ENCODE data around the gene ZBTB3. TPM values are rescaled to one million over a fixed set of nuclear protein-coding genes. Genes with fewer than 3 reads are reported as not detected.
A peak's percentile ranks its signal among the peaks of the same experiment; 100 is the strongest.

ZBTB3 gene
- polyA plus RNA-seq, 1 donor from 2014 or later: 8.5 TPM

DNA sequence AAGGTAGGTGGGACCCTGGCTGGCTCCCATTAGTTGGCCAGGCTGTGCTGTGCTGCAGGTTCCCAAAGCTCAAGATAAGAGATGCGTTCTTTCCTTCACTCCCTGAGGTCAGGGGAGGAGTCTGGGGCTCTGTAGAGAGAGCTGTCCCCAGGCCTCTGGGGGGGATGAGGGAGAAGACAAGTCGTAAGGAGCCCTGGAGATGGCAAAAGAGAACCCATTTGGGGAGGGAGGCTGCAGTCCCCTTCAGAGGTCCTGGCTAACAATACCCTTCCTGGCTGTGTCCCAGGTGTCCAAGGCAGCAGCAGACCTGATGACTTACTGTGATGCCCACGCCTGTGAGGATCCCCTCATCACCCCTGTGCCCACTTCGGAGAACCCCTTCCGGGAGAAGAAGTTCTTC is 45.6 kb downstream of the ZBTB3 start:
- peak overlapping the region; percentile 99 for H3K9ac ChIP-seq (ENCODE audit: low read length)
- no peak for TF ChIP-seq EZH2 (IDR thresholded peaks at IDR 0.05; ENCODE audit: borderline replicate concordance, insufficient read depth, low read length, poor library complexity, severe bottlenecking)
- TF ChIP-seq, protein P1, sequence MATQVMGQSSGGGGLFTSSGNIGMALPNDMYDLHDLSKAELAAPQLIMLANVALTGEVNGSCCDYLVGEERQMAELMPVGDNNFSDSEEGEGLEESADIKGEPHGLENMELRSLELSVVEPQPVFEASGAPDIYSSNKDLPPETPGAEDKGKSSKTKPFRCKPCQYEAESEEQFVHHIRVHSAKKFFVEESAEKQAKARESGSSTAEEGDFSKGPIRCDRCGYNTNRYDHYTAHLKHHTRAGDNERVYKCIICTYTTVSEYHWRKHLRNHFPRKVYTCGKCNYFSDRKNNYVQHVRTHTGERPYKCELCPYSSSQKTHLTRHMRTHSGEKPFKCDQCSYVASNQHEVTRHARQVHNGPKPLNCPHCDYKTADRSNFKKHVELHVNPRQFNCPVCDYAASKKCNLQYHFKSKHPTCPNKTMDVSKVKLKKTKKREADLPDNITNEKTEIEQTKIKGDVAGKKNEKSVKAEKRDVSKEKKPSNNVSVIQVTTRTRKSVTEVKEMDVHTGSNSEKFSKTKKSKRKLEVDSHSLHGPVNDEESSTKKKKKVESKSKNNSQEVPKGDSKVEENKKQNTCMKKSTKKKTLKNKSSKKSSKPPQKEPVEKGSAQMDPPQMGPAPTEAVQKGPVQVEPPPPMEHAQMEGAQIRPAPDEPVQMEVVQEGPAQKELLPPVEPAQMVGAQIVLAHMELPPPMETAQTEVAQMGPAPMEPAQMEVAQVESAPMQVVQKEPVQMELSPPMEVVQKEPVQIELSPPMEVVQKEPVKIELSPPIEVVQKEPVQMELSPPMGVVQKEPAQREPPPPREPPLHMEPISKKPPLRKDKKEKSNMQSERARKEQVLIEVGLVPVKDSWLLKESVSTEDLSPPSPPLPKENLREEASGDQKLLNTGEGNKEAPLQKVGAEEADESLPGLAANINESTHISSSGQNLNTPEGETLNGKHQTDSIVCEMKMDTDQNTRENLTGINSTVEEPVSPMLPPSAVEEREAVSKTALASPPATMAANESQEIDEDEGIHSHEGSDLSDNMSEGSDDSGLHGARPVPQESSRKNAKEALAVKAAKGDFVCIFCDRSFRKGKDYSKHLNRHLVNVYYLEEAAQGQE (IDR thresholded peaks at IDR 0.05; ENCODE audit: borderline replicate concordance): peak; percentile 4

DNA sequence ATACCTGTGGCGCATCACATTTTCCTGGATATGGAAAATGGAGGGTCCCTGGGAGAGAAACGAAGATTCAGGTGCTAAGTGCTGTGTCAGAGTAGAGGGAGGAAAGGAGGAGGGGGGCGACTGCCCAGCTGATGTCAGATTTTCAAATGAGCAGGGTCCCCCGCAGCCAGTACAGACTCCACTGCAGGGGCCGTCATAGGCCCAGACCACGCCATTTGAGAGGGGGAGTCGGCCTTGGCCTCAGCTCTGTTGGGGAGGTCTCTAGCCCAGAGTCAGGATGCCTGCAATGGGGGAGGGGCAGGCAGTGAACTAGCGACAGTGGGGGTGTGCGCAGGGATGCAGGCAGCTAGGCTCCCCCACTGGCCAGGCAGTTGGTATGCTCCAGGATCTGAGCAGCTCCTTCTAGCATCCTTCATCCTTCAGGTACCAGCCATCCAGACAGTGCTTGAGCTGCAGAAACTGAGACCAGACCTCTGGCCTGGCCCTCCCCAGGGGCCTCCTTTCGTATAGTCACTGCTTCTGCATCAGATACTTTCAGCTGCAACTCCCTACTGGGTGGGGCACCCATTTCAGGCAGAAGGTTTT is 46.6 kb downstream of the ZBTB3 start, which contains the start of the genes BSCL2 and GNG3:
BSCL2 (minus strand) TSS at position 148 of the 585 bp plus-strand sequence. CDS start 229 bp downstream, outside the sequence.
GNG3 (plus strand) TSS at position 400 of the 585 bp plus-strand sequence. CDS start 620 bp downstream, outside the sequence.
- peak; percentile 73 for TF ChIP-seq TAF1 (IDR thresholded peaks at IDR 0.05; ENCODE audit: low read depth)
- TF ChIP-seq RAD21 (conservative IDR thresholded peaks at IDR 0.05): peak; percentile 49
- no peak for TF ChIP-seq EZH2 (IDR thresholded peaks at IDR 0.05; ENCODE audit: borderline replicate concordance, insufficient read depth, low read length, poor library complexity, severe bottlenecking)
- peak; percentile 90 for TF ChIP-seq POLR2AphosphoS5 (IDR thresholded peaks at IDR 0.05)
- TF ChIP-seq EP300 (conservative IDR thresholded peaks at IDR 0.05; ENCODE audit: poor library complexity, severe bottlenecking): peak; percentile 93
- TF ChIP-seq, protein P1 (IDR thresholded peaks at IDR 0.05; ENCODE audit: borderline replicate concordance): no peak
- TF ChIP-seq SMC3 (conservative IDR thresholded peaks at IDR 0.05; ENCODE audit: poor library complexity): peak; percentile 55
- TF ChIP-seq, protein P2, sequence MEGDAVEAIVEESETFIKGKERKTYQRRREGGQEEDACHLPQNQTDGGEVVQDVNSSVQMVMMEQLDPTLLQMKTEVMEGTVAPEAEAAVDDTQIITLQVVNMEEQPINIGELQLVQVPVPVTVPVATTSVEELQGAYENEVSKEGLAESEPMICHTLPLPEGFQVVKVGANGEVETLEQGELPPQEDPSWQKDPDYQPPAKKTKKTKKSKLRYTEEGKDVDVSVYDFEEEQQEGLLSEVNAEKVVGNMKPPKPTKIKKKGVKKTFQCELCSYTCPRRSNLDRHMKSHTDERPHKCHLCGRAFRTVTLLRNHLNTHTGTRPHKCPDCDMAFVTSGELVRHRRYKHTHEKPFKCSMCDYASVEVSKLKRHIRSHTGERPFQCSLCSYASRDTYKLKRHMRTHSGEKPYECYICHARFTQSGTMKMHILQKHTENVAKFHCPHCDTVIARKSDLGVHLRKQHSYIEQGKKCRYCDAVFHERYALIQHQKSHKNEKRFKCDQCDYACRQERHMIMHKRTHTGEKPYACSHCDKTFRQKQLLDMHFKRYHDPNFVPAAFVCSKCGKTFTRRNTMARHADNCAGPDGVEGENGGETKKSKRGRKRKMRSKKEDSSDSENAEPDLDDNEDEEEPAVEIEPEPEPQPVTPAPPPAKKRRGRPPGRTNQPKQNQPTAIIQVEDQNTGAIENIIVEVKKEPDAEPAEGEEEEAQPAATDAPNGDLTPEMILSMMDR (IDR thresholded peaks at IDR 0.05; ENCODE audit: poor library complexity, severe bottlenecking): peak; percentile 39
- peak; percentile 67 for TF ChIP-seq MXI1 (conservative IDR thresholded peaks at IDR 0.05; ENCODE audit: poor library complexity, severe bottlenecking)
- peak within 1 kb of the TSS; percentile 99 for H3K9ac ChIP-seq (ENCODE audit: low read length)
- no peak within 1 kb of the TSS for H2AFZ ChIP-seq (ENCODE audit: low read depth, low read length)

More for the DNA sequence above, 45.6 kb downstream of the ZBTB3 start:
- peaks cover 41% of the 10 kb centered on the region for H3K79me2 ChIP-seq (replicated peaks; ENCODE audit: insufficient read depth, low read length)
- peak overlapping the region; percentile 98 for H3K4me2 ChIP-seq (ENCODE audit: low read length)
- no peaks in the 10 kb centered on the region for H3K27me3 ChIP-seq (ENCODE audit: insufficient read depth, low read depth, low read length)
- H3K4me3 ChIP-seq (ENCODE audit: low read length): peak overlapping the region; percentile 75
- H2AFZ ChIP-seq (ENCODE audit: low read depth, low read length): no peak overlapping the region
- H3F3A ChIP-seq (ENCODE audit: insufficient read depth, low read length, poor library complexity, severe bottlenecking): peaks cover 6% of the 10 kb centered on the region
- no peaks in the 10 kb centered on the region for H3K9me3 ChIP-seq (ENCODE audit: low read length)
- no peaks in the 10 kb centered on the region for H4K20me1 ChIP-seq (ENCODE audit: insufficient read depth)
- peak overlapping the region; percentile 96 for H3K27ac ChIP-seq (ENCODE audit: low read length)
- no peaks in the 10 kb centered on the region for H3K9me2 ChIP-seq (ENCODE audit: insufficient read depth, low read length)
- H3K36me3 ChIP-seq (ENCODE audit: insufficient read depth, low read length): peaks cover 11% of the 10 kb centered on the region

More for the DNA sequence above, 46.6 kb downstream of the ZBTB3 start, which contains the start of the genes BSCL2 and GNG3:
- Histone ChIP-seq H3F3A (ENCODE audit: insufficient read depth, low read length, poor library complexity, severe bottlenecking) (peaks cover 6% of the 10 kb centered on the region), H3K4me2 (ENCODE audit: low read length) (peak within 1 kb of the TSS; percentile 98), H3K36me3 (ENCODE audit: insufficient read depth, low read length) (peaks cover 11% of the 10 kb centered on the region), H3K9me2 (ENCODE audit: insufficient read depth, low read length) (no peaks in the 10 kb centered on the region), H3K9me3 (ENCODE audit: low read length) (no peaks in the 10 kb centered on the region), H3K27me3 (ENCODE audit: insufficient read depth, low read depth, low read length) (no peaks in the 10 kb centered on the region), H3K79me2 (replicated peaks; ENCODE audit: insufficient read depth, low read length) (peaks cover 40% of the 10 kb centered on the region), H3K27ac (ENCODE audit: low read length) (peak within 1 kb of the TSS; percentile 96), H3K4me3 (ENCODE audit: low read length) (peak within 1 kb of the TSS; percentile 75), H4K20me1 (ENCODE audit: insufficient read depth) (no peaks in the 10 kb centered on the region)

Data from neural cell (in vitro differentiated cells).